NCI-H82 treated with DMSO at 0.1 percent for 48 hours (cell line): ENCODE data around the gene PPP1R12C.
"Not testable (repeated sequence)": the region's sequence is repeated elsewhere in the genome, so short reads cannot be mapped to it uniquely, and the experiment has no call there.

ENCODE experiments used
- DNase-seq: peaks from one replicate; lab custom pipeline; 2025; ENCODE audit not compliant: unreplicated experiment; lab: John Stamatoyannopoulos, UW

PPP1R12C gene

GRCh38 chr19:55116859-55117662 is at the start of gene PPP1R12C:
TSS of gene PPP1R12C (minus strand) at chr19:55117637. CDS start at chr19:55117543, 94 bp downstream.
- DNase-seq = no peak

- DNase-seq = peak; percentile 97
Measured at GRCh38 chr19:55166530-55167268, 49.3 kb upstream of the PPP1R12C start, which contains the start of gene DNAAF3. TSS of gene DNAAF3 (minus strand) at chr19:55166613. CDS start at chr19:55166413, 200 bp downstream.

- peak; percentile 83 for DNase-seq
Measured at GRCh38 chr19:55165952-55166529, 48.6 kb upstream of the PPP1R12C start.

- no peak for DNase-seq
Measured at GRCh38 chr19:55161571-55162322, 44.3 kb upstream of the PPP1R12C start.

GRCh38 chr19:55160986-55161365 is 43.5 kb upstream of the PPP1R12C start:
- DNase-seq = no peak

GRCh38 chr19:55160128-55160985 is 42.9 kb upstream of the PPP1R12C start:
- DNase-seq = peak; percentile 90

- DNase-seq = no peak
Measured at GRCh38 chr19:55158848-55159749, 41.7 kb upstream of the PPP1R12C start.

- DNase-seq = no peak
Measured at GRCh38 chr19:55158423-55158822, 41.0 kb upstream of the PPP1R12C start.

GRCh38 chr19:55157064-55157908 is 39.8 kb upstream of the PPP1R12C start, which contains the start of gene TNNI3:
TSS of gene TNNI3 (minus strand) at chr19:55157732. CDS start at chr19:55157589, 143 bp downstream.
- DNase-seq = no peak

- peak; percentile 97 for DNase-seq
Measured at GRCh38 chr19:55156202-55157063, 39.0 kb upstream of the PPP1R12C start.

- not testable (repeated sequence) for DNase-seq
Measured at GRCh38 chr19:55155784-55156183, 38.3 kb upstream of the PPP1R12C start.

- DNase-seq = no peak
Measured at GRCh38 chr19:55153652-55154264, 36.3 kb upstream of the PPP1R12C start.

GRCh38 chr19:55152017-55152416 is 34.6 kb upstream of the PPP1R12C start:
- peak; percentile 35 for DNase-seq

GRCh38 chr19:55149078-55150003 is 31.9 kb upstream of the PPP1R12C start, which contains the start of gene TNNT1:
TSS of gene TNNT1 (minus strand) at chr19:55149206. CDS start at chr19:55147157, 2,049 bp downstream.
- DNase-seq = peak; percentile 14

- DNase-seq = peak; percentile 60
Measured at GRCh38 chr19:55147545-55148251, 30.3 kb upstream of the PPP1R12C start.
